Posterior vena cava (tissue), 2 donors: ENCODE data around the gene USP8. TPM values are rescaled to one million over a fixed set of nuclear protein-coding genes. Genes with fewer than 3 reads are reported as not detected.

Source experiments
- total RNA-seq, 2 donors: library from RNA; stranded (reverse); fragmentation: NEBNext Ultra II Directional; extraction: Animal tissue kit (Norgen Biotek cat#: 25700); gene quantifications; one replicate each; pipeline ENCODE4 v1.2.1, GENCODE V29; 2021
- donor health status: DM: yes; HTN: yes; CAD: no.
- donor health status: DM: yes; HTN: yes; CAD: no.

The USP8 gene
- total RNA-seq, 2 donors from 2014 or later: 53.1 to 61.0 TPM

Other genes with a start within 250 kb of the USP8 start
- 1 to 10 TPM in 1 of 2 donors, under 1 TPM in 1; 0.33 to 1.1 TPM for gene SLC27A2, start 242.2 kb upstream of the USP8 start, total RNA-seq
- 1 to 10 TPM; 3.6 to 5.4 TPM for gene HDC, start 158.7 kb upstream of the USP8 start, total RNA-seq
- 10 to 100 TPM; 11.6 to 16.7 TPM for gene GABPB1, start 69.2 kb upstream of the USP8 start, total RNA-seq
- 1 to 10 TPM in 1 of 2 donors, under 1 TPM in 1; 0.86 to 1.1 TPM for gene USP50, start 122.3 kb downstream of the USP8 start, total RNA-seq